HEK293T (cell line): ENCODE data around the gene MOV10.

Source experiments
- CTCF ChIA-PET: fragments of 350-600 bp; formaldehyde crosslinking; extraction: SDS; loops from one replicate; lab custom pipeline; 2021; ENCODE audit warnings: antibody characterized with exemption, inconsistent platforms; lab: Yijun Ruan, JAX
- POLR2A ChIA-PET: fragments of 350-600 bp; formaldehyde crosslinking; extraction: SDS; loops from one replicate; lab custom pipeline; 2020; ENCODE audit warnings: antibody characterized with exemption, inconsistent platforms; lab: Yijun Ruan, JAX
- DNase-seq: peaks from one replicate; pipeline ENCODE4 v3.0.0; 2012; ENCODE audit warnings: mixed read lengths; ENCODE audit errors: extremely low spot score
- ARNT ChIP-seq: fragments of 450-650 bp; IDR thresholded peaks from 2 replicates; pipeline ENCODE4 v1.6.1; 2017; ENCODE audit warnings: mild to moderate bottlenecking
- BHLHE40 ChIP-seq: fragments of 450-650 bp; IDR thresholded peaks from 2 replicates; pipeline ENCODE4 v1.6.1; 2016; ENCODE audit warnings: mild to moderate bottlenecking, moderate library complexity, borderline replicate concordance
- CTBP1 ChIP-seq: fragments of 450-650 bp; IDR thresholded peaks from 2 replicates; pipeline ENCODE4 v1.6.1; 2016; ENCODE audit warnings: borderline replicate concordance
- ELF4 ChIP-seq: fragments of 450-650 bp; IDR thresholded peaks from 2 replicates; pipeline ENCODE4 v1.6.1; 2017; ENCODE audit warnings: antibody characterized with exemption
- FOXA1 ChIP-seq: fragments of 450-650 bp; IDR thresholded peaks from 2 replicates; pipeline ENCODE4 v1.6.1; 2016; ENCODE audit warnings: mild to moderate bottlenecking
- FOXK2 ChIP-seq: fragments of 450-650 bp; IDR thresholded peaks from 2 replicates; pipeline ENCODE4 v1.6.1; 2016; ENCODE audit warnings: mild to moderate bottlenecking
- FOXM1 ChIP-seq: fragments of 450-650 bp; IDR thresholded peaks from 2 replicates; pipeline ENCODE4 v1.6.1; 2017; ENCODE audit warnings: mild to moderate bottlenecking, borderline replicate concordance
- HDGF ChIP-seq: fragments of 450-650 bp; IDR thresholded peaks from 2 replicates; pipeline ENCODE4 v1.6.1; 2017; ENCODE audit warnings: antibody characterized with exemption, borderline replicate concordance
- L3MBTL2 ChIP-seq: fragments of 450-650 bp; conservative IDR thresholded peaks from 2 replicates; pipeline ENCODE4 v1.6.1; 2016; ENCODE audit warnings: mild to moderate bottlenecking
- LEF1 ChIP-seq: fragments of 450-650 bp; IDR thresholded peaks from 2 replicates; pipeline ENCODE4 v1.6.1; 2017; ENCODE audit warnings: mild to moderate bottlenecking, borderline replicate concordance
- NFRKB ChIP-seq: fragments of 450-650 bp; IDR thresholded peaks from 2 replicates; pipeline ENCODE4 v1.6.1; 2016; ENCODE audit warnings: mild to moderate bottlenecking, moderate library complexity
- PKNOX1 ChIP-seq: fragments of 450-650 bp; IDR thresholded peaks from 2 replicates; pipeline ENCODE4 v1.6.1; 2016
- SP1 ChIP-seq: fragments of 450-650 bp; IDR thresholded peaks from 2 replicates; pipeline ENCODE4 v1.6.1; 2017
- SUZ12 ChIP-seq: fragments of 450-650 bp; IDR thresholded peaks from 2 replicates; pipeline ENCODE4 v1.6.1; 2016; ENCODE audit warnings: mild to moderate bottlenecking
- TARDBP ChIP-seq: fragments of 450-650 bp; IDR thresholded peaks from 2 replicates; pipeline ENCODE4 v1.6.1; 2016
- ZNF384 ChIP-seq: fragments of 450-650 bp; IDR thresholded peaks from 2 replicates; pipeline ENCODE4 v1.6.1; 2016

The MOV10 gene

GRCh38 chr1:112715264-112716053 lies 41.0 kb downstream of the MOV10 start, which contains the start of gene PPM1J:
TSS of gene PPM1J (minus strand) at chr1:112715332. CDS start at chr1:112715301, 31 bp downstream.
- peak; percentile 99 for DNase-seq
- ChIA-PET CTCF (interaction anchor here (0.5 to 9.6 kb wide), 18 partner anchors 8 to 429 kb away, joined by 3 to 185 read pairs (median 5); partner anchors contain the start of genes LRIG2, MOV10 and RHOC), POLR2A (interaction anchor here (0.8 to 2.0 kb wide), 8 partner anchors 8 to 358 kb away, joined by 3 to 8 read pairs (median 4); partner anchors contain the start of genes LRIG2, MOV10, RHOC and ST7L)
- TF ChIP-seq TARDBP, result no peak
- no peak for TF ChIP-seq FOXK2
- TF ChIP-seq HDGF, result no peak; the same call in 1 of the 2 replicates
- TF ChIP-seq LEF1, result no peak
- TF ChIP-seq CTBP1, result no peak
- no peak for TF ChIP-seq ZNF384
- no peak for TF ChIP-seq SP1
- TF ChIP-seq SUZ12, result no peak
- no peak for TF ChIP-seq FOXM1
- TF ChIP-seq FOXA1, result no peak
- no peak for TF ChIP-seq BHLHE40
- no peak for TF ChIP-seq NFRKB
- TF ChIP-seq ARNT, result no peak

GRCh38 chr1:112716133-112716720 lies 41.8 kb downstream of the MOV10 start:
- CTCF ChIA-PET, result interaction anchor here (0.6 to 9.6 kb wide), 13 partner anchors 9 to 361 kb away, joined by 3 to 185 read pairs (median 6); partner anchors contain the start of genes MOV10 and RHOC
- DNase-seq, result peak; percentile 90
- TF ChIP-seq BHLHE40 (no peak), LEF1 (no peak), L3MBTL2 (no peak)
- POLR2A ChIA-PET, result interaction anchor here (1.5 to 2.0 kb wide), 3 partner anchors 41 to 357 kb away, joined by 3 to 8 read pairs (median 5); partner anchors contain the start of genes LRIG2, MOV10 and ST7L

DNA sequence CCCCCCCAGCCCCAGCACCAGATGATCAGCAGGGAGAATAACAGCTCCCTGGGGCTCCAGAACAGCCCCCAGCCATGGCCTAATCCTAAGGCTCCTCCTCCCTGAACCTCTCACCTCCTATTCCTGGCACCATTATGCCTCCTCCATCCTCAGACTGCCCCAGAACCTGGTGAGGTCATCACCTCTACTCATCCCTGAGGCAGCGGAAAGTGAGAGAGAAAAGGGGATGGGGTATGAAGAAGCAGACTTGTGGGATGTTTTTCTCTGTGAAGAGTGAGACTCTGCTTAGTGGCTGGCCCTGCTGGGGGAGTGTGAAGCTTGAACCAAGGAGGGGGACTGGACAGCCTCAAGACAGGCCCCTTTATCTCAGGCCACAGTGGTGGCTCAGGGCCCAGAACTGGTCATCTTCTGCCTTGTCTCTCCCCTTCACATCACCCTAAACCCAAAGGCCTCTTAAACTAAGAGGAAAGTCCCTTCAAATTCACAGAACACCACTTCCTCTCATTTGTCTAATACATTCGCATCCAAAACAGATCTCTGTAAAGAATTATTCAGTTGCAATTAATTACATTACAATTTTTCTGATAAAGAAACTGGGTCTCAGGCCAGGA lies 42.9 kb downstream of the MOV10 start:
- ChIA-PET POLR2A (interaction anchor here (0.8 to 1.9 kb wide), 3 partner anchors 99 to 356 kb away, joined by 3 to 5 read pairs (median 3); partner anchors contain the start of genes LRIG2 and ST7L), CTCF (interaction anchor here (0.6 to 9.6 kb wide), 4 partner anchors 85 to 1570 kb away, joined by 3 to 185 read pairs (median 3); no protein-coding TSS in a partner anchor)
- TF ChIP-seq FOXM1 (no peak), ELF4 (no peak), L3MBTL2 (no peak), CTBP1 (no peak), TARDBP (no peak), SUZ12 (no peak), BHLHE40 (no peak), PKNOX1 (no peak), SP1 (no peak), FOXA1 (no peak), LEF1 (no peak), ARNT (no peak), HDGF (no peak), NFRKB (no peak), FOXK2 (no peak), ZNF384 (no peak)
- DNase-seq, result no peak

DNA sequence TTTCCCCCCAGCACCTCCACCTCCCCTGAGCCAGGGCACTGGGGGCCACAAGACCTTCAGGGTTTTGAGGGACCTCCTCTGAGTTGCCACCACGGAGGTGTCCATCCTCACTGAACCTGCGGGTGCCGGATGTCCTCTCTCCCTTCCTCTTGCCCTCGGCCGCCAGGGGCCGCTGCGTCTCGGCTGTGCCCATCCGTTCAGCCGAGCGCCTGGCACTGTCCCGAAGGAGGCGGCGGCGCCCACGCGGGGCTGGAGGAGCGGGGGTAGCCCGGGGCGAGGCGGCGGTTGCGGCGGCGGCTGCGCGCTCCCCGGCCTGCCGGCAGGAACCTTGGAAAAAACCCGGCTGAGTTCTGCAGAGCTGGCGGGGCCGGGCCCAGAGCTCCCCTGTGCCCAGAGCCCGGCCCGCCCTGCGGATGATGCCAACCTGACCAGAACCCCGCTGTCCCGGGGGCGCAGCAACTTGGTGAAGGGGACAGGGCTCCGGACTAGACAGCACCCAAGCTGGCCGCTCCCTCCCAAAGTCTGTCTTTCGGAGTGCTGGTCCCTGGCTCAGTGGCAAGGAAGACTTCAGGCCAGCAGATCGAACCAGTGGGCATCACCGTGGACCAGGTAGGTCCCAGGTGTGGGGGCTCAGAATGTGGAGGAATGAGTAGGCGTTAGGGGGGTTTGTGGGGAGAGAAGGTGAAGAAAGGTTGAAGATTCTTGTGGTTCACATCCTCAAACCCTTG lies 44.4 kb downstream of the MOV10 start:
- POLR2A ChIA-PET, result interaction anchor here (0.7 kb wide), 1 partner anchor 100 kb away, joined by 3 read pairs; no protein-coding TSS in a partner anchor
- TF ChIP-seq ELF4 (no peak), BHLHE40 (no peak), NFRKB (no peak), FOXA1 (no peak), SP1 (no peak), FOXM1 (no peak), CTBP1 (no peak), ZNF384 (no peak), TARDBP (no peak), LEF1 (no peak), HDGF (no peak), PKNOX1 (no peak), FOXK2 (no peak), L3MBTL2 (no peak), ARNT (no peak)
- CTCF ChIA-PET, result interaction anchor here (0.9 to 9.6 kb wide), 11 partner anchors 26 to 327 kb away, joined by 3 to 185 read pairs (median 3); partner anchors contain the start of genes CTTNBP2NL and MOV10
- DNase-seq, result peak; percentile 83

GRCh38 chr1:112719706-112720105 lies 45.2 kb downstream of the MOV10 start:
- DNase-seq, result no peak
- POLR2A ChIA-PET, result interaction anchor here (0.7 kb wide), 1 partner anchor 100 kb away, joined by 3 read pairs; no protein-coding TSS in a partner anchor
- CTCF ChIA-PET, result interaction anchor here (0.6 to 9.6 kb wide), 3 partner anchors 30 to 328 kb away, joined by 3 to 185 read pairs (median 5); no protein-coding TSS in a partner anchor
- no peak for TF ChIP-seq FOXA1
- TF ChIP-seq FOXK2, result no peak
- TF ChIP-seq NFRKB, result no peak
- no peak for TF ChIP-seq ARNT
- no peak for TF ChIP-seq LEF1
- no peak for TF ChIP-seq ELF4
- TF ChIP-seq L3MBTL2, result no peak
- TF ChIP-seq SUZ12, result no peak
- no peak for TF ChIP-seq PKNOX1
- TF ChIP-seq CTBP1, result no peak
- TF ChIP-seq FOXM1, result no peak
- TF ChIP-seq ZNF384, result no peak
- no peak for TF ChIP-seq TARDBP
- TF ChIP-seq BHLHE40, result no peak
- no peak for TF ChIP-seq SP1
- TF ChIP-seq HDGF, result no peak
